ENCODE data around the gene MXRA7.

DNA sequence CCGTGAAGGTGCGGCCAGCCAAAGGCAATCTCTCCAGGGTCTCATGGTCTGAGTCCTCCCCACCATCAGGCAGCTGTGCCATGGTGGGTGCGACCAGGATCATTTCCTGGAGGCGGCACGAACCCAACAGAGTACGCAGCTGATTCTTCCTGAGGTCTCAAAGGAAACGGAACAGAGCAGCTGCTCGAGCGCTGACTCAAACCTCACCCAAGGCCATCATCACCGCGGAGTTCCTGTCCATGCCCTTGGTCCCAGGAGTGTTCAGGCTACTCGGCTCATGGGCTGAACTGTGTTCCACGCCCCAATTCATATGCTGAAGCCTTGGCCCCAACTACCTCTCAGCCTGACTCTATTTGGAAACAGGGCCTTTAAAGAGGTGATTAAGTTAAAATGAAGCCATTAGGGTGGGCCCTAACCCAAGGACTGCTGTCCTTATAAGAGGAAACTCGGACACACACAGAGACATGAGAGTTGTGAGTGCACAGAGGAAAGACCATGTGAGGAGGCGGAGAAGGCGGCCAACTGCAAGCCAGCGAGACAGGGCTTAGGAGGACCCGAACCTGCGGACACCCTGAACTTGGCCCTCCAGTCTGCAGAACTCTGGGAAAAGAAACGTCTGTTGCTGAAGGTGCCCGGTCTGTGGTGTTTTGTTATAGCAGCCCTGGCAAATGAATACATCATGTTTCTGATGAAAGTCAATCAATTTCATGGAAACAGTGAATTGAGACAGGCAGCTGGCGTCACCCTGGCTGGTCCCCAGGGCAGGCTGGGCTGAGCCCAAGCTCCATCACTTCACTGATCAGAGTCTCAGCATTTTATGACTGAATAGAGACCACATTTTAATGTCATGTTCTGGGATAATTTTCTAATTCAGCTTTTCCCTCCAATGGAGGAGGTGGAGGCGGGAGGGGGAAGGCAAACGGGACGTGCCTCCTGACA, 13.7 kb downstream of the MXRA7 start:
- no peak for TF ChIP-seq SP2 (tag by site-specific recombination; IDR thresholded peaks at IDR 0.05)
- TF ChIP-seq, protein P1, sequence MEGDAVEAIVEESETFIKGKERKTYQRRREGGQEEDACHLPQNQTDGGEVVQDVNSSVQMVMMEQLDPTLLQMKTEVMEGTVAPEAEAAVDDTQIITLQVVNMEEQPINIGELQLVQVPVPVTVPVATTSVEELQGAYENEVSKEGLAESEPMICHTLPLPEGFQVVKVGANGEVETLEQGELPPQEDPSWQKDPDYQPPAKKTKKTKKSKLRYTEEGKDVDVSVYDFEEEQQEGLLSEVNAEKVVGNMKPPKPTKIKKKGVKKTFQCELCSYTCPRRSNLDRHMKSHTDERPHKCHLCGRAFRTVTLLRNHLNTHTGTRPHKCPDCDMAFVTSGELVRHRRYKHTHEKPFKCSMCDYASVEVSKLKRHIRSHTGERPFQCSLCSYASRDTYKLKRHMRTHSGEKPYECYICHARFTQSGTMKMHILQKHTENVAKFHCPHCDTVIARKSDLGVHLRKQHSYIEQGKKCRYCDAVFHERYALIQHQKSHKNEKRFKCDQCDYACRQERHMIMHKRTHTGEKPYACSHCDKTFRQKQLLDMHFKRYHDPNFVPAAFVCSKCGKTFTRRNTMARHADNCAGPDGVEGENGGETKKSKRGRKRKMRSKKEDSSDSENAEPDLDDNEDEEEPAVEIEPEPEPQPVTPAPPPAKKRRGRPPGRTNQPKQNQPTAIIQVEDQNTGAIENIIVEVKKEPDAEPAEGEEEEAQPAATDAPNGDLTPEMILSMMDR (tag by site-specific recombination; IDR thresholded peaks at IDR 0.05): no peak

All from HEK293 (cell line).